Tibial nerve (tissue), 4 donors: ENCODE measurements around the gene PLPP1.
A peak's percentile ranks its signal among the peaks of the same experiment; 100 is the strongest.

ENCODE experiments used
- CTCF ChIP-seq, 5 experiments: fragments of 200-600 bp in 3 of 5; fragments of 450-650 bp in 2 of 5; sonication (generic) in 3 of 5; IDR thresholded peaks; one replicate each; pipeline ENCODE4 v1.5.1; 2016 to 2019; ENCODE audit warnings: antibody characterized with exemption in 5 of 5, mild to moderate bottlenecking in 3 of 5, moderate library complexity in 2 of 5
- EP300 ChIP-seq, 2 donors: sonication (generic); formaldehyde crosslinking; IDR thresholded peaks; one replicate each; pipeline ENCODE4 v1.6.1; 2017; ENCODE audit warnings: antibody characterized with exemption in 2 of 2, mild to moderate bottlenecking in 1 of 2

GRCh38 chr5:55569513-55569865 is 34.7 kb upstream of the PLPP1 start:
- TF ChIP-seq EP300 (IDR thresholded peaks at IDR 0.05) (peak; percentile 83 to 98), CTCF (IDR thresholded peaks at IDR 0.05) (peak in 1 of 5 experiments; percentile 17)
